ENCODE data around the gene UCP3. TPM values are rescaled to one million over a fixed set of nuclear protein-coding genes. Genes with fewer than 3 reads are reported as not detected.

Gene UCP3
- polyA plus RNA-seq, 1 donor (not counting 4 experiments of a cell fraction or from before 2014, with no cell fraction given): 0.52 TPM

- DNase-seq (ENCODE audit: low read depth, low spot score) (no peak), FAIRE-seq (no peak)
- Histone ChIP-seq H4K20me1 (ENCODE audit: control insufficient read depth, extremely low read depth, insufficient read depth, low read length) (no peaks in the 10 kb centered on the region), H3K4me3 (ENCODE audit: control insufficient read depth in 2 of 3, extremely low read depth in 1 of 3, insufficient read depth in 2 of 3, low read depth in 1 of 3, low read length in 3 of 3) (no peak overlapping the region), H3K9me1 (ENCODE audit: control insufficient read depth, extremely low read depth, insufficient read depth, low read length) (no peaks in the 10 kb centered on the region), H2AFZ (ENCODE audit: control insufficient read depth, low read length) (no peak overlapping the region), H3K27me3 (ENCODE audit: control insufficient read depth, extremely low read depth, insufficient read depth, low read length) (no peaks in the 10 kb centered on the region), H3K9ac (ENCODE audit: control insufficient read depth, extremely low read depth, insufficient read depth, low read length) (no peak overlapping the region), H3K9me3 (ENCODE audit: control insufficient read depth, low read depth, low read length) (no peaks in the 10 kb centered on the region), H3K27ac (ENCODE audit: control insufficient read depth, insufficient read depth, low read length) (no peak overlapping the region), H3K4me1 (ENCODE audit: control insufficient read depth, extremely low read depth, insufficient read depth, low read length) (no peaks in the 10 kb centered on the region), H3K36me3 (ENCODE audit: control insufficient read depth in 2 of 2, extremely low read depth in 1 of 2, insufficient read depth in 2 of 2, low read length in 2 of 2) (peaks cover 0 to 1% of the 10 kb centered on the region in 2 experiments), H3K79me2 (ENCODE audit: control insufficient read depth, insufficient read depth, low read length) (no peaks in the 10 kb centered on the region), H3K4me2 (ENCODE audit: control insufficient read depth, extremely low read depth, insufficient read depth, low read depth, low read length) (no peak overlapping the region)
- no peak for TF ChIP-seq EZH2 (IDR thresholded peaks at IDR 0.05; ENCODE audit: low read length)
- dilution Hi-C loops (cut with MboI; ENCODE audit: extremely low pct_ligation_motif_present, low sequenced_read_pairs): no loop called here
Observed at GRCh38 chr11:74009230-74009547, 304 bp upstream of the UCP3 start.

- FAIRE-seq: no peak
Observed at GRCh38 chr11:74007691-74008372, 1.1 kb downstream of the UCP3 start.

More at GRCh38 chr11:74007691-74008372, 1.1 kb downstream of the UCP3 start:
- H3K27ac ChIP-seq (ENCODE audit: control insufficient read depth, insufficient read depth, low read length): no peak overlapping the region
- H3K27me3 ChIP-seq (ENCODE audit: control insufficient read depth, extremely low read depth, insufficient read depth, low read length): no peaks in the 10 kb centered on the region
- H2AFZ ChIP-seq (ENCODE audit: control insufficient read depth, low read length): no peak overlapping the region
- no peaks in the 10 kb centered on the region for H3K9me3 ChIP-seq (ENCODE audit: control insufficient read depth, low read depth, low read length)
- H3K9ac ChIP-seq (ENCODE audit: control insufficient read depth, extremely low read depth, insufficient read depth, low read length): no peak overlapping the region
- no peak for DNase-seq (ENCODE audit: low read depth, low spot score)
- H3K4me2 ChIP-seq (ENCODE audit: control insufficient read depth, extremely low read depth, insufficient read depth, low read depth, low read length): no peak overlapping the region
- H3K79me2 ChIP-seq (ENCODE audit: control insufficient read depth, insufficient read depth, low read length): no peaks in the 10 kb centered on the region
- H4K20me1 ChIP-seq (ENCODE audit: control insufficient read depth, extremely low read depth, insufficient read depth, low read length): no peaks in the 10 kb centered on the region
- TF ChIP-seq, protein P1, sequence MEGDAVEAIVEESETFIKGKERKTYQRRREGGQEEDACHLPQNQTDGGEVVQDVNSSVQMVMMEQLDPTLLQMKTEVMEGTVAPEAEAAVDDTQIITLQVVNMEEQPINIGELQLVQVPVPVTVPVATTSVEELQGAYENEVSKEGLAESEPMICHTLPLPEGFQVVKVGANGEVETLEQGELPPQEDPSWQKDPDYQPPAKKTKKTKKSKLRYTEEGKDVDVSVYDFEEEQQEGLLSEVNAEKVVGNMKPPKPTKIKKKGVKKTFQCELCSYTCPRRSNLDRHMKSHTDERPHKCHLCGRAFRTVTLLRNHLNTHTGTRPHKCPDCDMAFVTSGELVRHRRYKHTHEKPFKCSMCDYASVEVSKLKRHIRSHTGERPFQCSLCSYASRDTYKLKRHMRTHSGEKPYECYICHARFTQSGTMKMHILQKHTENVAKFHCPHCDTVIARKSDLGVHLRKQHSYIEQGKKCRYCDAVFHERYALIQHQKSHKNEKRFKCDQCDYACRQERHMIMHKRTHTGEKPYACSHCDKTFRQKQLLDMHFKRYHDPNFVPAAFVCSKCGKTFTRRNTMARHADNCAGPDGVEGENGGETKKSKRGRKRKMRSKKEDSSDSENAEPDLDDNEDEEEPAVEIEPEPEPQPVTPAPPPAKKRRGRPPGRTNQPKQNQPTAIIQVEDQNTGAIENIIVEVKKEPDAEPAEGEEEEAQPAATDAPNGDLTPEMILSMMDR (optimal IDR thresholded peaks at IDR 0.05 in 1 of 3, IDR thresholded peaks at IDR 0.05 in 1 of 3, conservative IDR thresholded peaks at IDR 0.05 in 1 of 3; ENCODE audit: extremely low read depth in 1 of 3, insufficient read depth in 2 of 3, low read length in 3 of 3): no peak
- TF ChIP-seq EZH2 (IDR thresholded peaks at IDR 0.05; ENCODE audit: low read length): no peak
- peaks cover 0 to 2% of the 10 kb centered on the region in 2 experiments for H3K36me3 ChIP-seq (ENCODE audit: control insufficient read depth in 2 of 2, extremely low read depth in 1 of 2, insufficient read depth in 2 of 2, low read length in 2 of 2)
- no peaks in the 10 kb centered on the region for H3K4me1 ChIP-seq (ENCODE audit: control insufficient read depth, extremely low read depth, insufficient read depth, low read length)
- dilution Hi-C loops (cut with MboI; ENCODE audit: extremely low pct_ligation_motif_present, low sequenced_read_pairs): no loop called here
- no peaks in the 10 kb centered on the region for H3K9me1 ChIP-seq (ENCODE audit: control insufficient read depth, extremely low read depth, insufficient read depth, low read length)
- no peak overlapping the region for H3K4me3 ChIP-seq (ENCODE audit: control insufficient read depth in 2 of 3, extremely low read depth in 1 of 3, insufficient read depth in 2 of 3, low read depth in 1 of 3, low read length in 3 of 3)

Data from keratinocyte (primary cell).